Right forelimb (tissue), 1 donor: ENCODE measurements around the gene FAM124B.

Experiments used
- DNase-seq: peaks from one replicate; pipeline ENCODE4 v3.0.0-alpha.2; 2018

Gene FAM124B

GRCh38 chr2:224333726-224334482 lies 68.0 kb downstream of the FAM124B start:
- no peak for DNase-seq

- DNase-seq = no peak
These were observed 70.2 kb downstream of the FAM124B start for GRCh38 chr2:224331698-224332097.

GRCh38 chr2:224328798-224329197 lies 73.1 kb downstream of the FAM124B start:
- DNase-seq = no peak
